Neural cell (in vitro differentiated cells): ENCODE results near the gene CRCP.

ENCODE experiments used
- CTCF ChIP-seq: fragments of 450-650 bp; IDR thresholded peaks from 2 replicates; pipeline ENCODE4 v1.5.1; 2014; ENCODE audit warnings: antibody characterized with exemption, mild to moderate bottlenecking, moderate library complexity; ENCODE audit not compliant: poor library complexity, severe bottlenecking
- EP300 ChIP-seq: fragments of 450-650 bp; conservative IDR thresholded peaks from 2 replicates; pipeline ENCODE4 v1.6.1; 2014; ENCODE audit warnings: antibody characterized with exemption, mild to moderate bottlenecking, moderate library complexity; ENCODE audit not compliant: poor library complexity, severe bottlenecking
- EZH2 ChIP-seq: fragments of 200-600, 300-800 bp; shearing (Covaris generic), sonication (generic); IDR thresholded peaks from 2 replicates; pipeline ENCODE4 v1.6.1; 2014; ENCODE audit warnings: antibody characterized with exemption, low read length, borderline replicate concordance, mild to moderate bottlenecking; ENCODE audit not compliant: insufficient read depth, poor library complexity, severe bottlenecking
- POLR2AphosphoS5 ChIP-seq: IDR thresholded peaks from 2 replicates; pipeline ENCODE4 v1.6.1; 2012
- RAD21 ChIP-seq: fragments of 450-650 bp; conservative IDR thresholded peaks from 2 replicates; pipeline ENCODE4 v1.6.1; 2014; ENCODE audit warnings: antibody characterized with exemption, mild to moderate bottlenecking, moderate library complexity
- REST ChIP-seq: IDR thresholded peaks from 2 replicates; pipeline ENCODE4 v1.6.1; 2012; ENCODE audit warnings: borderline replicate concordance
- SMC3 ChIP-seq: fragments of 450-650 bp; conservative IDR thresholded peaks from 2 replicates; pipeline ENCODE4 v1.6.1; 2014; ENCODE audit warnings: antibody characterized with exemption, mild to moderate bottlenecking, moderate library complexity; ENCODE audit not compliant: poor library complexity
- TAF1 ChIP-seq: IDR thresholded peaks from 2 replicates; pipeline ENCODE4 v1.6.1; 2012; ENCODE audit warnings: low read depth

GRCh38 chr7:66099232-66099550 lies 15.5 kb upstream of the CRCP start:
- TF ChIP-seq CTCF, result no peak
- TF ChIP-seq EP300, result no peak
- TF ChIP-seq POLR2AphosphoS5, result no peak
- TF ChIP-seq EZH2, result no peak
- no peak for TF ChIP-seq TAF1
- TF ChIP-seq RAD21, result no peak
- no peak for TF ChIP-seq REST
- no peak for TF ChIP-seq SMC3
